Urothelium cell line (cell line): ENCODE measurements around the gene GPC6.

Experiments
- DNase-seq: peaks from one replicate; pipeline ENCODE4 v3.0.0; 2011; ENCODE audit warnings: low spot score, mixed read lengths
- FAIRE-seq: peaks from 2 replicates; lab custom pipeline; 2011; peaks lifted over from hg19 to GRCh38; lab: Jason Lieb, UNC

Gene GPC6

DNA sequence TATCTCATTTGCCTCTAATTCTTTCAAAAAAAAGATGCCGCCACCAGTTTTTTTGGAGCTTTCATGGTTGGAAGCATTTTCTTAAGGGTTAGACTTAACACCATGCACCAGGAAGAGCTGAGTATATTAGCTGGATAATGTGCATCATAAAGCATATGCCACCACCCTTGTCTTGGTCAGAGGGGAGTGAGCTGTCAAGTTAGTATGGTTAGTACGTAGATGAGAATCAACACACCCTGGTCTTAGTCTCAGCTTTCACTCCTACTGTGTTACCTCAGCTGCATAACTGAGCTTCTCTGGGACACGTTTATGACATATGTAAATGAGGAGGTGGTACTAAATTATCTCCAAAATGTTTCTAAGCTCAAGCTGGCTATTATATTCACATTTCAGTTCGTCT lies 837.2 kb downstream of the GPC6 start:
- FAIRE-seq, result no peak
- DNase-seq, result no peak

- no peak for FAIRE-seq
Measured at GRCh38 chr13:94065741-94066140, 839.1 kb downstream of the GPC6 start.

DNA sequence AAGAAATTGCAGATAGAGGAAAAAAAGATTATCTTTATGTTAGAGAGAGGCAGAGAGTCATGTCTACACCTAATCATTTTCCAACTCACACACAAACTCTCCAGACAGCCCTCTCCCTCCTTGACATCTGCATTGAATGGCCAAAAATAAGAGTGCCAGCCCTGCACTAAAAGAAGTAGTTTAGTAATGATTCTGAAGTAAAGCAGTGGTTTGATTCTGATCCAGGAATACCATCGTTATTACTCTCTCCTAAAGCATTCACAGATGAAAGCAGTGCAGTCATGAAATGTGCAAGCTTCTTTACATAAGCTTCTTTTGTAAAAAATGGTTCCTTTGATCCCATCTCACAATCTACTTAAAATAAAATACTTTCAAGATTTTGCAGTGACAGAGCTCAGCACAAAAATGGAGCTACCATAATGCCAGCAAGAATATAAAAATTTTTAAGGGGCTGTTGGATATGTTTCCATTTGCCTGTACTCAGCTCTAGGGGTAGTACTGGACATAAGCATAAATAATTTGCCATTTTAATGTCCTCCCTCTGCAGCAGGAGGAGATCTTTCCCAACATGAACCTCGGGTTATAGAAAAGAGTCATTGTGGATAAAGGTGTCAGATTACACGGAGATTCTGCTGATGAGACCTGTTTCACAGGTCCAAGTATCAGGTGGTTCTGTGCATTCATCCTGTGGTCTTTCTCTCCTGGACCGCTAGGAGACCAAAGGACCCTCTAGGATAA lies 846.6 kb downstream of the GPC6 start:
- no peak for FAIRE-seq
- peak; percentile 3 for DNase-seq

More at GRCh38 chr13:94065741-94066140, 839.1 kb downstream of the GPC6 start:
- DNase-seq, result no peak

- DNase-seq (no peak), FAIRE-seq (no peak)
Measured at GRCh38 chr13:94079876-94080275, 853.3 kb downstream of the GPC6 start.

DNA sequence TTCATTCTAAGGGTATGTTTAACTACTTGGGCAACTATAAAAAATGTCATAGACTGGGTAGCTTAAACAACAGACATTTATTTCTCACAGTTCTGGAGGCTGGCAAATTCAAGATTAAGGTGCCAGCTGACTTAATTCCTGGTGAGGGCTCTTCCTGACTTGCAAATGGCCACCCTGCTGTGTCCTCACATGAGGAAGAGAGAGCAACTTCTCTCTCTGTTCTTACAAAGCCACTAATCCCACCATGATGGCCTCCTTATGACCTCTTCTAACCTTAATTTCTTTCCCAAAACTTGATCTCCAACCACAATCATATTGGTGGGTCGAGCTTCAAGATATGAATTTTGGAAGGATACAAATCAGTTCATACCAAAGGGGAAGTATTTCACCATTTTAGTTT lies 853.9 kb downstream of the GPC6 start:
- no peak for DNase-seq

DNA sequence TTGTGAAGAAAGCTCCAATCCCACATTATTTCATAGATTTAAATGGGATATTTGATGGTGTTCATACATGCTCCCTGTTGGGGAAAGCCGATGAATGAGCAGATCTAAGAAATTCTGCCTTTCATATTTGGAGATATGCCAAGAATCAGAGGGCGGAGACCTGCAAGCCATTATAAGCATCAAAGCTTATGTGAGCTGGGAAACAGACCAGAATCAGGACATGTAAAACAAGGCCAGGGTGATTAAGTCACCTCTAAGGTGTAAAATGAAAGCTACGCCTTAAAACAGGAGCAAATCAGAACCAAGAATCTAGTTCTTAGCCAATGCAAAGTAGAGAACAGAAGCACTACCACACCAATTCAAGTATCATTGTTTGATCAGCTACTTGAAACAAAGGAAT lies 860.5 kb downstream of the GPC6 start:
- DNase-seq (no peak), FAIRE-seq (no peak)

More for the DNA sequence above, 853.9 kb downstream of the GPC6 start:
- no peak for FAIRE-seq

GRCh38 chr13:94088742-94089141 lies 862.1 kb downstream of the GPC6 start:
- DNase-seq (no peak), FAIRE-seq (no peak)

DNA sequence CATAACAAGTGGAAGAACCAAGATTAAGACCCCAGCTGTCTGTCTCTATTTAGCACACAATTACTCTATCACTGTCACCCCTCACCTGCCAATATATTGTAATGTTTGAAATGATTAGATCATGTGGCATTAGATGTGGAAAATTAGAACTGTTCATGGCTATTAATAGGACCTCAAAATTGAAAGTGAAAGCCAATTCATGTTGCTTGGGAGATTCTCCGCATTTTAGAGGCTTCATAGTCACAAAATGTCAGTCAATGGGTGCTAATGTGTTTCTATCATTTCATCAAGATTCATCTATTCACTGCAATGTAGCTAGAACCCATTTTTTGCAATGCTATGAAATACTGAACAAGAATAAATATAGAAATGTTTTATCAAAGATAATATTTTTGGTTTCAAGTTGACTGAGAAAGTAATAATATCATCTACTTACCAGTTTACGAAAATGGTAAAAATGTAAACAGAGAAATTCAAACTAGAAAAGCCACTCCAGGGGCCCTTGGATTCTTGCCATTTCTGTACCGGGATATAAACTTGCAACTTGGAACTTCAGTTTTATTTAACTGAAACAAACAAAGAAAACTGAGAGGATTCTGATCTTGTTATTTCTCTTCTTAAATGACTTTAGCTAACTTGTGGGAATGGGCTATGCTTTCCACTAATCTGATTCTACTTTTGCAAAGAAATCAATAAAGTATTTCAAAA lies 864.3 kb downstream of the GPC6 start:
- FAIRE-seq (no peak), DNase-seq (no peak)

DNA sequence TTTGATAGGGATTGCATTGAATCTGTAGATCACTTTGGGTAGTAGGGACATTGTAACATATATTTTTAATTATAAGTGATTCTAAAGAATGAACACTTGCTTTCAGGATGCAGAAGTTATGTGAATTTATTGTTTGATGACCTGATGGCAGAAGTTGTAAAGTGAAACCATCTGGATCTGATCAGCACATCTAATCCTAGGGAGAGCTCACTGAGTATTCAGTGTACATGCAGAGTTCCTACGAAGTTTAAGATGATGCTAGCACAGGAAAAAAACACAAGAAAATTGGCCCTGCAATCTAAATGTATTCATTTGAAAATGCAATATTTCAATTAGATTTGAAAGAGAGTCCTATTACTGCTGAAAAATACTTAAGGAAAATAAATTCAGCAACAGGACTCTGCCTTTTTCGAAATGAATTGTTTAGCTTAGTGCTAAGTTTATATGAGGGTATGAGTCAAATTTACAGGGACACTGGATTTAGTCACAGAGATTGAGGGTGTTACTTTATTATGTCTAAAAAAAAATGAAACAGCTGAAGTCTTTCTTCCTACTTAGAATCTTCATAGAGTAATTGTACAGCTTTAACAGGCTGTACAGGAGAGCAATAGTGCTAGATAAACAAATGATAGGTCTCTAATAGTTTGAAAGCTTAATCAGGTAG lies 867.2 kb downstream of the GPC6 start:
- DNase-seq (no peak), FAIRE-seq (no peak)

DNA sequence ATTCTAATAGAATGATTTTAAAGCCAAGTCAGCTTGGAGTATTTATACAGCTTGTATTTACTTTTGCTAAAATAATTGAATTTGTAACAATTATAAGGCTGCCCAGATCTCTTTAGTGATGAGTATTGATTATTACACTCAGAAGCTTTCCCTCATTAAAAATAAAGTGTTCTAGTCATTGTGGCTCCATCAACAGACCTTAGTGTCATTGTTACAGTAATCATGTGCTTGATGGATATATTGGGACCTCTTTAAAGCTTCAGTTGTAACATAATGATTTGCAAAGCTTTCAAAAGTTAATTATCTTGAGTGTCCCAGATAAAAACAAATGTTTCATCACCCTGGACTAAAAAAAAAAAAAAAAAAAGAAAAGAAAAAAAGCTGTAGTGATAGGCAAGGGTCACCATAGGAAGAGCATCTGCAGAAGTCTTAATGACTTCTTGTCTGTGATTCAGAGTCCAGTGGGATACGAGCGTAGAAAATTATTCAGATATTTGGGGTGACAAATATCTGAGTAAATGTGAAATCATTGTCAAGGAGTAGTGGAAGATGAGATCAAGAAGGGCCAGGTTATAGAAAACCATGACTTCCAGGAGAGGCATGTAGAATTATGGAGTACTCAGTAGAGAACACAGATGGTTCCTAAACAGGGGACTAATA lies 883.2 kb downstream of the GPC6 start:
- DNase-seq (no peak), FAIRE-seq (no peak)

- FAIRE-seq (no peak), DNase-seq (peak; percentile 52)
Measured at GRCh38 chr13:94112227-94112626, 885.6 kb downstream of the GPC6 start.

GRCh38 chr13:94112731-94113130 lies 886.1 kb downstream of the GPC6 start:
- DNase-seq (no peak), FAIRE-seq (no peak)

DNA sequence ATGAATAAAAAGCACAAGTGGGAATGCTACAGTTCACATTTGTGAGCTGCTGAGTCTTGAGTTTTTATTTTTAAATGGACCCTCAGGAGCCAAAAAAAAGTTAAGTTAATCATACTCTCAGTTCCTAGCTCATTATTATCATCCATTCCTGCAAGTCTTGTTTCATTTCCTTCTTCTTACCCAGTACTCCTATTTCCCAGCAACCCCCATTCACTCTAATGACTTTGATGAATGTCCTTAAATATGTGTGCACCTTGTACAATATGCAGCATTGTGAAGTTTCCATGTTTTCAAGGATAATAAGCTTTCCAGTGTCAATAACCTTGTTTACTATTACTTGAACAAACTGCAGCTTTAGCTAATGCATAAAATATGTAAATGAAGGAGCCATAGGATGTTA lies 886.6 kb downstream of the GPC6 start:
- FAIRE-seq (no peak), DNase-seq (no peak)

DNA sequence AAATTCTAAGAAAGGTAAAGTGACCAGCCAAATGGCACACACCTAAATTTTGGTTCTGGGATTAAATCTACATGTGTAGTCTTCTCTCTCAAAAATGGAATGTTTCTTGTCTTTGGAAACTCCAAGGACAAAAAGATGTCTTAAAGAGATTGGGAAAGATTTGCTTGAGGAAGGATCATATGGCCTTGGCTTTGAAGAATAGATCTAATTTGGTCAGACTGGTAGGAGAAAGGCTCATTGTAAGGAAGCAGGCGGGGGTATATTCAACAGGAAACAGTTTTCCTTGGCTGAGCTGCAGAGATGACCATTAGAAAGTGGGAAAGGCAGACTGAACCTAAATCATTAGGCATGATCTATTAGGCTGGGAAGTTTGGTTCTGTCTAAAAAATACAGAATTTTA lies 887.6 kb downstream of the GPC6 start:
- FAIRE-seq (no peak), DNase-seq (no peak)

GRCh38 chr13:94115054-94115453 lies 888.4 kb downstream of the GPC6 start:
- FAIRE-seq (no peak), DNase-seq (no peak)

DNA sequence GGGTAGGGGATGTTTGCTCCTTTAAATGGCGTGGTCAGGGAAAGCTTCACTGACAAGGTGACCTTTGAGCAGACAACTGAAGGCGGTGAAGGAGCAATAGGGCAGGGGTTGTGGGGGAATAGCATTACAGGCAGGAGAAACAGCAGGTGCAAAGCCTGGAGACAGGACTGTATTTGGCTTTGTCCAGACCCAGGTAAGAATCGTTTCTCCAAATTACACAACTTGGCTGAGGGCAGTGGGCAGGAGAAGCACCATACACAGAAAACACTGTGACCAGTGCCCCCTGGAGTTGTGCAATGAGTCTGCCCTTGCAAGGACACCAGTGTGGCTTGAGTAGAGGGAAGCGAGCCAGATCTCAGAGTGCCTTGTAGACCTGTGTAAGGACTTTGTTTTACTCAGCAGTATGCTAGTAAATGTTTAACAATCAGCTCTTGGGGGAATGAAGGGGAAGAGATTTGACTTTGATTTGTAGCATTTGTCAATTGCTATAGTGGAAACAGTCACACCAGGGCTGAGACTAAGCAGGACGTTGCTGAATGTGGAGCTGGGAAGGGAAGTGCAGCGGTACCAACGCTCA lies 892.8 kb downstream of the GPC6 start:
- FAIRE-seq (no peak), DNase-seq (no peak)

DNA sequence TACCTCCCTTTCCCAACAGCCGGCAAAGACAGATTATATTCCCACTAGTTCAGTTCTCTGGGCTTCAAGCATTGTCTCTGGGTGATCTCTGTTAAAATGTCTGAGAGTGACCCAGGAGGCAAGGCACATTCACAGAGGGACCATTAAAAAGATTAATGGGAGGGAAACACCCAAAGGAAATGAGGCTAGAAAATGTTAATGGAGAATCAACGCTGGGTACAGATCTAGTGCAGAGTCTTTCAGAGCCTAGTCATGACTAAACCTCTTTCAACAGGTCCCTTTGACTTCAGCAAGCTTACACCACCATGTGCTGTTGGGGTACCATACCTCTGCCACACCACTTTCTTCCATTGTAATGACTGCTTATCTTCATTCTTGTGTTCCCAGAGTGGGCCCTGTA lies 894.3 kb downstream of the GPC6 start:
- no peak for FAIRE-seq

GRCh38 chr13:94121686-94122085 lies 895.1 kb downstream of the GPC6 start:
- DNase-seq (peak; percentile 2), FAIRE-seq (no peak)

More for the DNA sequence above, 894.3 kb downstream of the GPC6 start:
- DNase-seq, result no peak

- FAIRE-seq, result no peak
Measured at GRCh38 chr13:94122300-94122915, 895.8 kb downstream of the GPC6 start.

DNA sequence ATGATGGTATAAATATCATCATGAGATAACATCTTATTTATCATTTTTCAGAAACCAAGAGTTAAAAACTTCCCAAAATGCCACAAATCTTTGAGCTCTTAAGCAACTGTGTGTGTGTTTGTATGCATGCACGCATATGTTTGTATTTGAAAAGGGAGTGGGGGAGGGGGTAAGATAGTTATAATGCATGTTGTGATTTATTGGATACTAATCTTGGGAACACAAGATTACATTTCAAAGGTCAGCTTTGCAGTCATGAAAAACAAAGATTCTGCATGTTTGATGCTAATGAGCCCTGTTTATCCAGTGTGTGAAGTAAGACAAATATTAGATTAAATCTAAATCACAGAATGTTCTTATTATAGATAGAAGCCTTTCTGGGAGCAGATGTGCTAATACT lies 897.0 kb downstream of the GPC6 start:
- no peak for FAIRE-seq

More at GRCh38 chr13:94122300-94122915, 895.8 kb downstream of the GPC6 start:
- no peak for DNase-seq

More for the DNA sequence above, 897.0 kb downstream of the GPC6 start:
- DNase-seq, result no peak
